Astrocyte of the hippocampus (primary cell): ENCODE data around the gene MGAT5B.
"Not testable (repeated sequence)": the region's sequence is repeated elsewhere in the genome, so short reads cannot be mapped to it uniquely, and the experiment has no call there.

Source experiments
- DNase-seq: peaks from one replicate; pipeline ENCODE4 v3.0.0; 2011; ENCODE audit warnings: low read depth, low spot score

MGAT5B gene

DNA sequence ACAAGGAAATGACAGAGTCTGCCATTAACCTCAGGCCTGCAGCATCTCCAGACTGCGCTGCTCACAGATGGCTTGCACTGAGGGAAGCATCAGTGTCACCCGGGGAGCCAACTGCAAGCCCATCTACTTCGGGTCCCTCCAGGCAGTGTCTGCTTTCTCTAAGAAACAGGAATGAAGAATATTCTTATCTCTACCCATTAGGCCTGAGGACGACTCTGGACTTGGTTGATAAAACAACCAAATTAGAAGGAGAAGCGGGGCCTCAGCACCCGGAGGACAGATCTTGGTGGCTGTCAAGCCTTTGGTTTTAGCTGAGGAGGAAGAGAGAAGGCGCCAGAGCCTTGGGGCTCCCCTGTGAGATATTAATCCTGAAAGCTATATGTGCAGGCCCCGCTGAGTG lies 19.5 kb upstream of the MGAT5B start:
- DNase-seq: no peak

GRCh38 chr17:76849160-76849559 lies 19.0 kb upstream of the MGAT5B start:
- DNase-seq: not testable (repeated sequence)

GRCh38 chr17:76852843-76853242 lies 15.4 kb upstream of the MGAT5B start:
- no peak for DNase-seq

DNA sequence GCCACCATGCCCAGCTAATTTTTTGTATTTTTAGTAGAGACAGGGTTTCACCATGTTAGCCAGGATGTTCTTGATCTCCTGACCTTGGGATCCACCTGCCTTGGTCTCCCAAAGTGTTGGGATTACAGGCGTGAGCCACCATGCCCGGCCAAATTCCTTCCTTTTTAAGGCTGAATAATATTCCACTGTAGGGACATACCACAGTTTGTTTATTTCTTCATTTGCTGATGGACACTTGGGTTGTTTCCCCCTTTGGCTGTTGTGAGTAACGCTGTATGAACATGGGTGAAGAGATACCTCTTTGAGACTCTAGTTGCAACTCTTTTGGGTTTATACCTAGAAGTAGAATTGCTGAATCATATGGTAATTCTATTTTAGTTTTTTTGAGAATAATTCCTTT lies 13.1 kb upstream of the MGAT5B start:
- DNase-seq: no peak

DNA sequence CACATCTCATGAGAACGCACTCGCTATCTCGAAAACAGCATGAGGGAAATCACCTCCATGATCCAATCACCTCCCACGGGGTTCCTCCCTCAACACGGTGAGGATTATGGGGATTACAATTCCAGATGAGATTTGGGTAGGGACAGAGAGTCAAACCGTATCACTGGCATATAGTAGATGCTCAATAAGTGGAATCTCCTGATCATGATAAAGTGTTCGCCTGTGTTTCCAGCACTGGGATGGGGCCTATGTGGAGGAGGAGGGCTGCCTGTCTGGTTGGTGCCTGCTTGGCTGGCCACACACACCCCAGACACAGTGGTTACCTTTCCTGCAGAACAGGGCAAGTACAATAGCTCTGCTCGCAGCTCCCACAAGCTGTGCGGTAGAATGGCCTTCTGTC lies 6.1 kb upstream of the MGAT5B start:
- no peak for DNase-seq

DNA sequence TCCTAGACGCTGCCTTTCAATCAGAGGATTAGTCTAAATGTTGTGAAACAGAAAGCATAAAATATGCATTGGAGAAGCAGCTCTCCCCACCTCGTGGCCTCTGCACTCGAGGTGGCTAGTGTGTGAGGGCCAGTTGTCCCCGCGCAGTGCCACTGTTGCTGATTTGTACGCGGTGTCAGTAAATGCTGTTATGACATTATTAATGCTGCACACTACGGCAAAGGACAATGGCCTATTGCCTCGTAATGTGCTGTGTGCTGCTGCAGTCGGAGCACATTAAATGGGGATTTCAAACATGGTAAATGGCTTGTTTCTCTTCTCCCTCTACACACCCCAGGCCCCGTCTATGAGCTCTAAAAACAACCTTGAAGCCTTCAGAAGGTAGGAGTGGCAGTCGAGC lies 5.7 kb upstream of the MGAT5B start:
- DNase-seq: no peak

GRCh38 chr17:76864024-76864423 lies 4.2 kb upstream of the MGAT5B start:
- no peak for DNase-seq

GRCh38 chr17:76865174-76865573 lies 3.0 kb upstream of the MGAT5B start:
- no peak for DNase-seq

DNA sequence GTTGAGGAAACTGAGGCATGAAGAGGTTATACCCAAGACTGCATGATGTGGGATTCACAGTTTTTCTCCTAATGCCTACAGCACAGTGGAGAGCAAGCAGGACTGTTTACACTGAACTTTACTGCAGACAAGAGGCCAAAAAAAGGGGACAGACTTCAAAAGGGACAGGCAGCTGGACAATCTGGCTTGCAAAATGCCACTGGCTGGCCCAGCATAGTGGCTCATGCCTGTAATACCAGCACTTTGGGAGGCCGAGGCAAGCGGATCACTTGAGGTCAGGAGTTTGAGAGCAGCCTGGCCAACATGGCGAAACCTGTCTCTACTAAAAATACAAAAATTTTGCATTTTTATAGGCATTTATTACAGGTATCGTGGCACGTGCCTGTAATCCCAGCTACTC lies 2.0 kb upstream of the MGAT5B start:
- no peak for DNase-seq

DNA sequence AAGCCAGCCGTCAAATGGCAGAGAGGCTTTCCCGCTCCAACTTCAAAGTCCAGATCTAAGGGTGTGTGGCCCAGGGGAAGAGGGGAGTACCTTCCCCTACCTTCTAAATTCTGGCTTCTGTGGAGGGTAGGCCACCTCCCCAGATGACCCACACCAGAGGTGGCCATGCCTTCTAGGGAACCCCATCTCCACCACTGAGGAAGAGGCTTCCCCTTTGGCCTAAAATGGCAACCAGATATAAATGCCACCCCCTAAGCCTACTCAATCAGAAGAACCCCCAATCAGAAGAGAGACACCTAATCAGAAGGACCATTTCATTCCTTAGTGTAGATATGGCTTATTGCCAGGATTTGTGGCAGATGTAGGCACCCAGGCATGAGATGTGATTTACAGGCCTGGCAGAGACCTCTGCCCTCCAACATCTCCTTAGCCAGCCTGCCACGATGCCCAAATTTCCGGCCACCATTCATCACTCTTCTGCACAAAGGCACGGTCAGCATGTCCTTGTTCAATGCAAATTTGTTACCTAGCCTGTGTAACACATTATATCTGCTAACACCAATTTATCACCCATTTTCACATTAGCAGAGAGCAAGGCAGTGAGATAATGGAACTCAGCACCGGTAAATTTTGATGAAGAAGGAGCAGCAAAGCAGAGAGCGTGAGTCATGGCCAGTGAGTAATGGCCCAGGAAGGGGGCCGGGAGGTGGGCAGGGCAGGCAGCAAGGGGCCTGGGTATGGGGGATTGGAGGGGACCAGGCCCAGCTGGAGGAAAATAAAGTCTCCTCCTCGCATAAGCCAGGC lies 1.2 kb upstream of the MGAT5B start:
- DNase-seq: peak; percentile 77

DNA sequence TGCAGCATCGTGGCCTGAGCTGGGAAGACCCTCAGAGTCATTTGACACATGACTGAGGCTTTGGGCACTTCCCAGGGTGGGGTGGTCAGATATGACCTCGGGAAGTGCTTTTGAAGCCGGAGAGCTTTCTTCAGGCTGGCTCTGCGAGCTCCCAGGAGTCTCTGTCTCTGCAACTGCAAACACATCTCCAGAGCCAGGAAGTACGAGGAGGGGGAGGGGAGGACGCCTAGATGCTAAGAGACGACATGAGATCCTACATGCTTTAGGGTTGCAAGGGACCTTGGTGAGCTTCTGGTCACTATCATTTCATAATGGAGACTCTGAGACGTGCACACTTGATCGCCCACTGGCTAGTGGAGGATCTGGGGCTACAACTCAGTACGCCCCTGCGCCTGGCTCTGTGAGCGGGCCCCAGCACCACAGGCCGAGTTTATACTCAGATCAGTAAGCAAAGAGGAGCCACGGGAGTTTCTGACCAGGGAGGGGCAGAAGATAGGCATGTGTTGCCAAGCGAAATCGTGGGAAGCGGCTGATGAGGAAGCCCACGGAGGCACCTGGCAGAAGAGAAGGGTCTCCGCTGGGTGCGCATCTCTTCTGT lies 527 bp upstream of the MGAT5B start:
- DNase-seq: peak; percentile 55

DNA sequence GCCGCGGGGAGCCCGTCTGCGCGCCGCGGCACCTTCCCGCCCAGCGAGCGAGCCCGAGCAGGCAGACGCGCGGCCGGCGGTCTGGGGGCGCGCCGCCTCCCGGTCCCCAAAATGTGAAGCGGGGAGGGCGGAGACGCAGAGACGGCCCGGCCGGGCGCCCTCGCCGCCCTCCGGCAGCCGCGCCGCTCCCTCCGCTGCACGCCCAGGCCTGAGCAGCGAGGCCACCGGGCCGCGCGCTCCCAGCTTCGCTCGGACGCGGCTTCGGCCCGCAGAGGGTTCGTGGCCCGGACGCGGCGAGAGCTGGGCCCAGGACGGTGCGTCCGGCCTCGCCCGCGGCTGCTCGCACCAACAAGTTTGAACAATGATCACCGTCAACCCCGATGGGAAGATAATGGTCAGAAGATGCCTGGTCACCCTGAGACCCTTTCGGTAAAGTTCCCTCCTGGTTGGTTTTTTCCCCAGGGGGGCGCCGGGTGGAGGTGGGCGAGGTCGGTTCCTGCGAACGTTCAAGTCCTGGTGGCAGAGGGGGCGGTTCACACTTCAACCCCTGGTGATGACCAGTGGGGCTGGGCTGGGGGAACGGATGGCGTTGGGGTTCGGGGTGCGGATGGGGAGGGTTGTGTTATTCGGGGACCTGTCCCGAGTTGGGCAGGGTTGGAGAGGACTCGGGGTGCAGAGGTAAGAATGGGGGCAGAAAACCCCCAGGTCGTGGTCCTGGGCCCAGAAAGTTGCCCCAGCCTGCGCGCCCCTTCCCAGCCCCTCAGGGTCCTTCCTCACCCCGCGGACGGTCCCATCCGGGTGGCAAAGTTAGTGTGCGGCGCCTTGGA lies 678 bp downstream of the MGAT5B start:
- DNase-seq: peak; percentile 59

GRCh38 chr17:76869496-76870376 lies 1.5 kb downstream of the MGAT5B start:
- peak; percentile 33 for DNase-seq

DNA sequence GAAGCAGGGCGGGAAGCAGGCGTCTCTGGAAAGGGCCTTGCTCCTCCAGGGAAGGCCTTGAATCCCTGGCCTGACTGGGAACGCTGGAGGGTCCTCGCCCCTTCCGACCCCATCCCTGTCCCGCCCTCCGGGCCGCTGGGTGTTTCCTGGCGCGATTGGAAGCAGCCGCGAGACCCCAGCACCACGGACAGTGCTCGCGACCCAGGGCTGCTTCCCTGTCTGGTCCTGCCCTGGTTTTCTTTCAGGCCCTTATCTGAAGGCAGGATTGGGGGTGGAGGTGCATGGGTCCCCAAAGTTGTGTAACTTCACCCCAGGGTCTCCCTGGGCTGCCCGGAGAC lies 2.1 kb downstream of the MGAT5B start:
- DNase-seq: peak; percentile 48

DNA sequence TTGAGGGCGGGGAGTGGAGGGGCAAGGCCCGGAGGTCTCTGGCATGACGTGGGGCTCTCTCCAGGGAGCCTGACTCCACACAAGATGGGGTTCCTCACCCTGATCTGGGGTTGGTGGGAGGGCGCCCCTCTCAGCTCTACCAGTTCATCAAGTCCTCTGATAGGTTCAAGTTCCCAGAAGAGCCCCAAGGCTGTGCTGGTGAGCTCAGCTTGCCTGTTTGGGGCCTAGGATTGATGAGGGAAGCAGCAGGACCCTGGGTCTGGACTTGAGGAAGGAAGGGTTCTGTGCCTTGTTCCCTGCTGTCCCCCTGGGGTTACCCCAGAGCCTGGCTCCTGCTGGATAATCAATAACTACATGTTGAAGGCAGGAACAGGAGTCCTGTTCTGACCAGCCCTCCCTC lies 3.5 kb downstream of the MGAT5B start:
- DNase-seq: no peak

- DNase-seq: peak; percentile 98
These were observed 4.1 kb downstream of the MGAT5B start for GRCh38 chr17:76872221-76872873.

- DNase-seq: no peak
These were observed 4.6 kb downstream of the MGAT5B start for GRCh38 chr17:76872874-76873221.

GRCh38 chr17:76873856-76874255 lies 5.7 kb downstream of the MGAT5B start:
- peak; percentile 42 for DNase-seq

DNA sequence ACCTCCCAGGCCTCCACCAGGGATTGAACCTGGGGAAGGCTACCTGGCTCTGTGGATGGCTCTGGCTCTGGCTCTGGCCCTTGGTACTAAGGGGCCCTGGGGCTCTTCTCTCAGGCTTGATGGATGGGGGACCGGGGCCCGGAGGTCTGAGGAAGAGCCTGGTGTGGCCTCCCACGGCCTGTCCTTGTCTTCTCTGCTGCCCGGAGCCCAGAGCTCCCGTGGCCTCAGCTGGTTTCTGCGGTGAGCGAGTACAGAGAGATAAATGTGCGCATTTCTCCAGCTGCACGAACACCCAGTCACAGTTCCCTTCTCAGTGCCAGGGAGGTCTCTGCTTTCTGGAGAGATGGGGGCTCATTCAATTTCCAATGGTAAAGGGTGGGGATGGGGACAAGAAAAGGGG lies 9.2 kb downstream of the MGAT5B start:
- no peak for DNase-seq

GRCh38 chr17:76878568-76878967 lies 10.4 kb downstream of the MGAT5B start:
- DNase-seq: no peak

- DNase-seq: no peak
These were observed 11.1 kb downstream of the MGAT5B start for GRCh38 chr17:76879254-76879653.
